Astrocyte (in vitro differentiated cells and primary cell): ENCODE results near the gene MKI67.

Experiments used
- CTCF ChIP-seq: IDR thresholded peaks from 2 replicates; pipeline ENCODE4 v1.5.1; 2011; ENCODE audit warnings: low read depth, mild to moderate bottlenecking, inconsistent platforms, low read length, moderate library complexity; ENCODE audit not compliant: insufficient read depth
- EZH2 ChIP-seq: IDR thresholded peaks from 2 replicates; pipeline ENCODE4 v1.6.1; 2012; ENCODE audit warnings: mild to moderate bottlenecking, low read length, inconsistent platforms; ENCODE audit not compliant: insufficient read depth

GRCh38 chr10:128114901-128115300 lies 11.3 kb downstream of the MKI67 start:
- TF ChIP-seq CTCF (no peak), EZH2 (no peak)
